B cell (primary cell): ENCODE data around the gene DCPS. TPM values are rescaled to one million over a fixed set of nuclear protein-coding genes. Genes with fewer than 3 reads are reported as not detected.
A peak's percentile ranks its signal among the peaks of the same experiment; 100 is the strongest.

Experiments used
- ATAC-seq: fragments of 200-7000 bp; cut with Tn5 transposase; one replicate; pipeline ENCODE4 v1.10.0; 2021; ENCODE audit warnings: low read depth, mild to moderate bottlenecking, moderate number of reproducible peaks, moderate library complexity
- CTCF ChIA-PET: fragments of 350-600 bp; sonication (Branson Sonifier 250); formaldehyde crosslinking; loops from one replicate; lab custom pipeline; 2021; ENCODE audit warnings: antibody characterized with exemption, inconsistent platforms; lab: Charles Lee
- POLR2A ChIA-PET: fragments of 350-600 bp; sonication (Branson Sonifier 250); formaldehyde crosslinking; loops from one replicate; lab custom pipeline; 2021; ENCODE audit warnings: antibody characterized with exemption; lab: Charles Lee
- DNase-seq: peaks from one replicate; pipeline ENCODE4 v3.0.0; 2013
- H2AFZ ChIP-seq: 2 replicates; pipeline ENCODE4 v1.6.1; 2012; ENCODE audit warnings: mild to moderate bottlenecking, low read depth, low read length; ENCODE audit not compliant: insufficient read depth, poor library complexity, severe bottlenecking
- H3K27ac ChIP-seq, 2 donors: 1 replicate in 1 of 2; 2 replicates in 1 of 2; pipeline ENCODE4 v1.5.1; 2012 to 2013; ENCODE audit warnings: low read length in 2 of 2, mild to moderate bottlenecking in 2 of 2, moderate library complexity in 1 of 2
- H3K27me3 ChIP-seq, 4 experiments: fragments of 200-600 bp in 1 of 4; sonication (generic) in 1 of 4; replicated peaks in 1 of 4; 1 replicate in 2 of 4; 2 replicates in 2 of 4; pipeline versions ENCODE4 v1.6.1 to v1.7.0; 2013 to 2016; ENCODE audit warnings: low read length in 3 of 4, mild to moderate bottlenecking in 2 of 4, mixed read lengths in 1 of 4, moderate library complexity in 1 of 4; ENCODE audit not compliant: insufficient read depth in 4 of 4, control insufficient read depth in 3 of 4; ENCODE audit errors: control extremely low read depth in 1 of 4
- H3K36me3 ChIP-seq, 2 experiments: replicated peaks in 1 of 2; 1 replicate in 1 of 2; 2 replicates in 1 of 2; pipeline versions ENCODE4 v1.6.1 to v1.7.1; 2013; ENCODE audit warnings: low read length in 1 of 2; ENCODE audit not compliant: insufficient read depth in 2 of 2, control insufficient read depth in 1 of 2; ENCODE audit errors: control extremely low read depth in 1 of 2, extremely low read depth in 1 of 2
- H3K4me1 ChIP-seq, 2 donors: fragments of 200-600 bp in 1 of 2; sonication (generic) in 1 of 2; 1 replicate in 1 of 2; 2 replicates in 1 of 2; pipeline versions ENCODE4 v1.5.1 to v1.6.1; 2013 to 2017; ENCODE audit warnings: low read length in 2 of 2; ENCODE audit not compliant: control insufficient read depth in 2 of 2, insufficient read depth in 2 of 2
- H3K4me2 ChIP-seq: replicated peaks from 2 replicates; pipeline ENCODE3; 2012; ENCODE audit warnings: mild to moderate bottlenecking, low read depth, low read length; ENCODE audit not compliant: poor library complexity, severe bottlenecking
- H3K4me3 ChIP-seq, 5 experiments: fragments of 200-600 bp in 1 of 5; sonication (generic) in 1 of 5; 1 replicate in 3 of 5; 2 replicates in 2 of 5; pipeline versions ENCODE4 v1.5.1 to v1.7.0; 2011 to 2016; ENCODE audit warnings: low read length in 4 of 5, mild to moderate bottlenecking in 4 of 5, low read depth in 2 of 5, control low read depth in 1 of 5, moderate library complexity in 1 of 5; ENCODE audit not compliant: insufficient read depth in 1 of 5; ENCODE audit errors: control extremely low read depth in 1 of 5, extremely low read depth in 1 of 5
- H3K79me2 ChIP-seq: fragments of 200-600 bp; sonication (generic); one replicate; pipeline ENCODE4 v1.6.0; 2016; ENCODE audit warnings: low read length; ENCODE audit not compliant: control insufficient read depth, insufficient read depth
- H3K9ac ChIP-seq: fragments of 200-600 bp; sonication (generic); 2 replicates; pipeline ENCODE4 v1.6.1; 2017; ENCODE audit warnings: mild to moderate bottlenecking, low read length, moderate library complexity
- H3K9me3 ChIP-seq, 3 donors: one replicate each; pipeline versions ENCODE4 v1.6.1 to v1.7.1; 2013; ENCODE audit warnings: low read length in 2 of 3; ENCODE audit not compliant: control insufficient read depth in 2 of 3, insufficient read depth in 1 of 3; ENCODE audit errors: control extremely low read depth in 1 of 3
- H4K20me1 ChIP-seq: 2 replicates; pipeline ENCODE4 v1.6.0; 2012; ENCODE audit warnings: mild to moderate bottlenecking, low read length; ENCODE audit not compliant: insufficient read depth, control insufficient read depth, poor library complexity, severe bottlenecking
- H3K27ac Mint-ChIP-seq: one replicate; pipeline ENCODE4 v1.8.0; 2021; ENCODE audit warnings: mixed read lengths
- H3K27me3 Mint-ChIP-seq: one replicate; pipeline ENCODE4 v1.8.0; 2021; ENCODE audit warnings: mixed read lengths
- H3K4me1 Mint-ChIP-seq: one replicate; pipeline ENCODE4 v1.8.0; 2021; ENCODE audit warnings: mixed read lengths
- H3K4me3 Mint-ChIP-seq: one replicate; pipeline ENCODE4 v1.8.0; 2021; ENCODE audit warnings: mixed read lengths
- H3K9me3 Mint-ChIP-seq: one replicate; pipeline ENCODE4 v1.8.0; 2022; ENCODE audit warnings: mixed read lengths; ENCODE audit not compliant: insufficient read depth
- EZH2 ChIP-seq: IDR thresholded peaks from 2 replicates; pipeline ENCODE4 v1.6.1; 2012; ENCODE audit warnings: borderline replicate concordance, low read depth, mild to moderate bottlenecking, moderate library complexity, low read length; ENCODE audit not compliant: insufficient read depth, poor library complexity, severe bottlenecking
- WGBS: methylation state at CpG from one replicate; pipeline ENCODE4 v1.1.5; 2013; ENCODE audit warnings: missing lambda C conversion rate; ENCODE audit not compliant: insufficient coverage; 5-methylcytosine and 5-hydroxymethylcytosine counted together
- intact Hi-C: fragments of 100-400 bp; cut with micrococcal nuclease; formaldehyde crosslinking; loops from one replicate; pipeline ENCODE4 v1.10.0; 2022
- polyA plus RNA-seq: library from polyadenylated mRNA; depleted of rRNA; stranded (reverse); fragments of >200 nt; gene quantifications from 2 replicates; pipeline ENCODE4 v1.2.3, GENCODE V29; 2012
- total RNA-seq, 2 donors: library from RNA; stranded (reverse); fragments of 120-200 nt in 1 of 2; gene quantifications; 1 replicate in 1 of 2; 2 replicates in 1 of 2; pipeline versions ENCODE4 v1.2.3 to v1.2.4, GENCODE V29; 2013 to 2022
- TF ChIP-seq, protein P1 (sequence below): fragments of 200-600 bp; IDR thresholded peaks from one replicate; pipeline ENCODE4 v1.8.0; 2022; ENCODE audit warnings: antibody characterized with exemption, mild to moderate bottlenecking

DCPS gene
- total and polyA plus RNA-seq, 2 donors (not counting 1 experiment from before 2014, with no cell fraction given): 21.7 to 37.1 TPM

DNA sequence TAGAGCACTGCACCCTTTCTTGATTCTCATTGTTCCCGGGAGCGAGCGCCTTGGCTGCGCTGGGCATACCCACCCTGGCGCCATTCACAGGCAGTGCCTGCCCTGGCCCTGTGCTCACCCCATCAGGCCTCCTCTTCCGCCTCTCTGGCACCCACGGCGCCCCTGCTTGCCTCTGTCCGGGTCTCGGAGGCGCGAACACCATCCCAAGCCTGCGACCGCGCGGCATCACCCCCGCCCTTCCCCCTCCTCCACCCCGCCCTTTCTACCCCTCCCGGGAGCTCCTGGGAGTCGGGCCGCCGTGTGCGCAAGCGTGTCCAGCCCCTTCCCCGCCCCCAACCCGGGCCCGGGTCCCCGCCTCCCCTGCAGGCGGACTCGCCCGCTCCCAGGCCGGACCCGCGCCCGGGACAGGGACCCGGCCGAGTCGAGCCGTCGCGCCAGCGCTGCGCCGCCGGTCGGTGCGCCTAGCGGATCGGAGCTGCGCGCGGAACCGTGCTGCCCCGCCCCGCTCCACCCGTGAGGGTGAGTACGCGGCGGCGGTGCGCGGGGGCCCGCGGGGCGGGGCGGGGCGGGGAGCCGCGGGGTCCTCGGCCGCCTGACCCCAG lies 51.6 kb downstream of the DCPS start, which contains the start of gene ST3GAL4:
Gene ST3GAL4 (plus strand): TSS at position 363 of the 602 bp plus-strand sequence. CDS start 50,470 bp downstream, outside the sequence.
- ChIA-PET POLR2A (interaction anchor here (0.6 kb wide), 1 partner anchor 61 kb away, joined by 5 read pairs; no protein-coding TSS in a partner anchor), CTCF (interaction anchor here (1.0 kb wide), 1 partner anchor 45 kb away, joined by 3 read pairs; no protein-coding TSS in a partner anchor)
- Histone ChIP-seq H3K9me3 (no peaks in the 10 kb centered on the region), H3K4me3 (peak within 1 kb of the TSS; percentile 31 to 62 (median 53)), H3K9ac (peak within 1 kb of the TSS; percentile 61), H3K27ac (no peak within 1 kb of the TSS), H3K4me1 (peaks cover 11 to 17% of the 10 kb centered on the region in 2 donors), H3K79me2 (no peaks in the 10 kb centered on the region), H2AFZ (peak within 1 kb of the TSS; percentile 78), H3K27me3 (peaks cover 0 to 8% (median 0%) of the 10 kb centered on the region in 4 experiments), H4K20me1 (no peaks in the 10 kb centered on the region), H3K36me3 (peaks cover 0 to 2% of the 10 kb centered on the region in 2 experiments), H3K4me2 (peak within 1 kb of the TSS; percentile 84)
- intact Hi-C loops: loop anchor here (10.0 kb wide), 1 partner anchor 51 kb away; the partner anchor contains the start of gene DCPS
- 0% methylated on average over 69 of the region's 71 CpGs for WGBS
- Mint-ChIP-seq H3K27ac (no peak within 1 kb of the TSS), H3K4me3 (peak within 1 kb of the TSS; percentile 85), H3K4me1 (peaks cover 15% of the 10 kb centered on the region), H3K9me3 (no peaks in the 10 kb centered on the region), H3K27me3 (no peaks in the 10 kb centered on the region)
- TF ChIP-seq, protein P1, sequence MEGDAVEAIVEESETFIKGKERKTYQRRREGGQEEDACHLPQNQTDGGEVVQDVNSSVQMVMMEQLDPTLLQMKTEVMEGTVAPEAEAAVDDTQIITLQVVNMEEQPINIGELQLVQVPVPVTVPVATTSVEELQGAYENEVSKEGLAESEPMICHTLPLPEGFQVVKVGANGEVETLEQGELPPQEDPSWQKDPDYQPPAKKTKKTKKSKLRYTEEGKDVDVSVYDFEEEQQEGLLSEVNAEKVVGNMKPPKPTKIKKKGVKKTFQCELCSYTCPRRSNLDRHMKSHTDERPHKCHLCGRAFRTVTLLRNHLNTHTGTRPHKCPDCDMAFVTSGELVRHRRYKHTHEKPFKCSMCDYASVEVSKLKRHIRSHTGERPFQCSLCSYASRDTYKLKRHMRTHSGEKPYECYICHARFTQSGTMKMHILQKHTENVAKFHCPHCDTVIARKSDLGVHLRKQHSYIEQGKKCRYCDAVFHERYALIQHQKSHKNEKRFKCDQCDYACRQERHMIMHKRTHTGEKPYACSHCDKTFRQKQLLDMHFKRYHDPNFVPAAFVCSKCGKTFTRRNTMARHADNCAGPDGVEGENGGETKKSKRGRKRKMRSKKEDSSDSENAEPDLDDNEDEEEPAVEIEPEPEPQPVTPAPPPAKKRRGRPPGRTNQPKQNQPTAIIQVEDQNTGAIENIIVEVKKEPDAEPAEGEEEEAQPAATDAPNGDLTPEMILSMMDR: no peak
- TF ChIP-seq EZH2: no peak
- peak; percentile 69 for ATAC-seq
- peak; percentile 40 for DNase-seq
